A673 (cell line): ENCODE data around the gene FITM1.

ENCODE experiments used
- CTCF ChIP-seq: fragments of 300-800, 200-600 bp; sonication (generic); conservative IDR thresholded peaks from 2 replicates; pipeline ENCODE4 v1.5.1; 2017; ENCODE audit warnings: low read depth, mild to moderate bottlenecking, antibody characterized with exemption, low read length, moderate library complexity, mixed read lengths
- EZH2 ChIP-seq: fragments of 200-600 bp; sonication (generic); IDR thresholded peaks from 2 replicates; pipeline ENCODE4 v1.6.1; 2017; ENCODE audit warnings: borderline replicate concordance, low read depth, mild to moderate bottlenecking, mixed read lengths, antibody characterized with exemption, low read length; ENCODE audit not compliant: poor library complexity, severe bottlenecking

- TF ChIP-seq CTCF = no peak
- no peak for TF ChIP-seq EZH2
Measured at GRCh38 chr14:24108336-24108874, 22.1 kb upstream of the FITM1 start.
